HG02763 (cell line): ENCODE measurements around the gene PEG3.

Experiments used
- ATAC-seq: cut with Tn5 transposase; IDR thresholded peaks from one replicate; pipeline ENCODE4 v1.9.1; 2021; ENCODE audit warnings: mild to moderate bottlenecking, moderate library complexity; ENCODE audit not compliant: unreplicated experiment

The PEG3 gene

DNA sequence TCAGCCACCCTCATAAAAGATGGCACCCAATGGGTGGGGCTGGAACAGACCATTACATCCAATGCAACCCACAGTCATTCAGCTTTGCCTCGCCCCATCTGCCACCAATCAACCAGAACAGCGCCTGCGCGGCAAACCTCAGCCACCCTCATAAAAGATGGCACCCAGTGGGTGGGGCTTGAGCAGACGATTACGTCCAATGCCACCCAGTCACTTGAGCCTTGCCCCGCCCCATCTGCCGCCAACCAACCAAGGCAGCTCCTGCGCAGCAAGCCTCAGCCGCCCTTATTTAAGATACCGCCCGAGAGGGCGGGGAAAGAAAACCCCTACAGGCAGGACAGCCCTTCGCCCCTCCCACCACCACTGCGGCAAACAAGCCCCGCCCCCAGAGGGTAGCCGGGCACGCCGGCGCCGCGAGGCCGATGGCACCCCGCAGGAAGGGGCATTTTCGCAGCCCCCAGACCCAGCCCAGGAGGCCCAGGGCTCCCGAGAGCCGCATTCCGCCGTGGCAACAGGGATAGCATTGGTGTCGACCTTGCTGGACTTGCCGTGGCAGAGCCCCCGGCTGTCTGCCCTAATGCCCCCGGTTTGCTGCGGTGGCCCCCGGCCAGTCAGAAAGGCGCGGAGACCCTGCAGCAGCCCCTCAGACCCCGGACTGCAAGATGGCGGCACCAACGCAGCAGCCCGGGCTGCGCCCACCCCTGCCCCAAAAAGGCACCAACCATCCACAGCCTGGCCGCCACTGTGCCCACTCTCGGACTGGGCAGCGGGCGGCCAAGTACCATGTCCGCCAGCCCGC is 675 bp downstream of the PEG3 start:
- no peak for ATAC-seq

DNA sequence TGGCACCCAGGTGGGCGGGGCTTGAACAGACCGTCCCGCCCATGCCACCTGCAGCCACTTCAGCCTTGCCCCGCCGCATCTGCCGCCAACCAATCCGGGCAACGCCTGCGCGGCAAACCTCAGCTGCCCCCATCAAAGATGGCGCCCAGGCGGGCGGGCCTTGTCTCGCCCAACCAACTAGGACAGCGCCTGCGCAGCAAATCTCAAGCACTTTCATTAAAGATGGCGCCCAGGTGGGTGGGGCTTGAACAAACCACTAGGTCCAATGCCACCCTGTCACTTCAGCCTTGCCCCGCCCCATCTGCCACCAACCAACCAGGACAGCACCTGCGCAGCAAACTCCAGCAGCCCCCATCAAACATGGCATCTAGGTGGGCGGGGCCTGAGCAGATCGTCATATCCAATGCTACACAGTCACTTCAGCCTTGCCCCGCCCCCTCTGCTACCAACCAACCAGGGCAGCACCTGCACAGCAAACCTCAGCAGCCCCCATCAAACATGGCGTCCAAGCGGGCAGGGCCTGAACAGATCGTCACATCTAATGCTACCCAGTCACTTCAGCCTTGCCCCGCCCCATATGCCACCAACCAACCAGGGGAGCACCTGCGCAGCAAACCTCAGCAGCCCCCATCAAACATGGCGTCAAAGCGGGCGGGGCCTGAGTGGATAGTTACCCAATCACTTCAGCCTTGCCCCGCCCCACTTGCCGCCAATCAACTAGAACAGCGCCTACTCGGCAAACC is 1.4 kb downstream of the PEG3 start:
- ATAC-seq = no peak

DNA sequence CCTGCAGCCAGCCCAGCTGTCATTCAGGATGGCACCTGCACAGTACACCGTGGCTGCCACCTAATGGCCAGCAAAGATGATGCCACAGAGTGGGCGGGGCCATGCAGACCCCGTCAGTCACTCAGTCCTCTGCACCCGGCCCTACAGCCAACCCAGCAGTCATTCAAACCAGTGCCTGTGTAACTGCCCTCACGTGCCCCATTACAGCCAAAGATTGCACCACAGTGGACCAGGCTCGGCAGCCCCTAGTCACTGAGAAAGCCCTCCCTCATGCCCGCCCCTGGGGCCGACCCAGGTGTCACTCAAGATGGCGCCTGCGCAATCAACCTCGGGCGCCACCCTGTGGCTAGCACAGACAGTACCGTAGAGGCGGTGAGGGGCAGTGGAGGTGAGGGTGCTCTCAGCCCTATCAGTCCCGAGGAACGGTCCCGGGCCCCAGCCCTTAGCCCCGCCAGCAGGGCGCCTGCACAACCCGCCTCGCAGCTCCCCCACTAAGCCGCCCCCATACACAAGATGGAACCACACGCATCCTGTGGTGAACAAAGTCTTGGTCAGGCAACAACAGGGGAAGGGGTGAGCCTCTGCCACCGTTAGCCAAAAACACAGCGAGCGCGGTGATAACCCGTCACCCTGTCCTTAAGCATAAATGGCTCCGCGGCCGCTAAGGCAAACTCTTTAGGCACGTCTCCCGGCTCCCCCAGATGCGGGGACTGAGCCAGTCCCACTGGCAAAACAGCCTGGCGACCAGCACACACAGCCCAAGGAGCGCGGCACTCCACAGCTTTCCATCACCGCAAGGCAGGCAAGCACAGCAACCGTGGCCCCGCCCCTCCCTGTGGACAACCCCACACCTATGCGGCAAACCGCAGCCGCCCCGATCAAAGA is 2.3 kb downstream of the PEG3 start:
- no peak for ATAC-seq

DNA sequence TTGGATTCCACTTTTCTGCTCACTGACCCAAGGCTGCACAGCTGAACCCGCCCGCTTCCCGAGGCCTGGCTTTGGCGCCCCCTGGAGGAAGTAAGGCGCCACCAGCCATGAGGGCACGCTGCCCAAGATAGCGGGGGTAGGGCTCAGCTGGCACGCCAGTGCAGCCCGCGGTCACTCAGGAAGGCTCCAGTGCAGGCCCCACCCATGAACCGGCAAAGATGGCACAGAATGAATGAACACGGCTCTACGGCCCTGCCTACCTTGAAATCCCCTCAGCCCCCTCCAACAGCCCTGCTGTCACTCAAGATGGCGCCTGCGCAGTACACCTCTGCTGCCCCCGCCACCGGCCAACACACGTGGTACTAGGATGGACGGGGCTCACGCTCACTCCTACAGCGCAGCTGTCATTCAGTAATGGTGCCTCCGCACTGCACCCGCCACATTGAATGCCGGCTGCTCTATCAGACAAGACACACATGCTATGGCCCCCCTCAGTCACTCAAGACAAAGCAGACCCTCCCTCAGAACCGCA is 3.0 kb downstream of the PEG3 start:
- no peak for ATAC-seq

DNA sequence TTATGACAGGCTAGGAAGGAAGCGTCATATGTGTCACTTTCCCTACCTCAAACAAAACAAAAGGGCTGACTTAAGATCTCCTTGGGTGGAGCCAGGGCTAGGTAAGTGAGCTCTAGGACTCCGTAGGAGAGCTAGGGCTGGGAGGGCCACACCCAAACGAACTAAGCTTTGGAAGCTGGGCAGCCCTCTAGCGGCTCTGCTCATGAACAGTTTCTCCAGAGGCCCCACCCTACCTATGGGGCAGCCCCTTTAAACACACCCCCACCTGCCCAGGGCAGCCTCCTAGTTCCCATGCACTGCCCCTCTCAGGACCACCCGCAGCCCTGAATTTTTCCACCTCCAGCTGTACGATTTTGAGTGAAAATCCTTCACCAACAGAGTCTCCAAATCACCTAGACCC is 3.5 kb downstream of the PEG3 start:
- no peak for ATAC-seq

DNA sequence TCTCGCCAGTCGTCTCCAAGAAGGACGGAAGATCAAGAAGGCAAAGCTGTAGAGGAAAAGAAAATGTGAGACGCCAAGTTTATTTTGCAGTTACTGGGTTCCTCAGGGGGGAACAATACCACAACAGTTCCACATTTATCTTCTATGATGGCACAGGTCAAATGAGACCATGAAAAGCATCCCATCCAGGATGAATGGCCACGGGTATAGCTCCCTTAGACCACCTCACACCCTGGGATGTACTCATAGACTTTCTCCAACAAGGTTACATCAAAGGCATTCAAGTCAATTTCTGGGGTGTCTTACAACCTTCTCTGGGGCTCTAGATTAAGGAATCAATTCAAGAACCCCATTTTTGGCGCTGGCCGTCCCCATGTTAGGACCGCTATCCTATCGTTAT is 4.5 kb downstream of the PEG3 start:
- no peak for ATAC-seq

DNA sequence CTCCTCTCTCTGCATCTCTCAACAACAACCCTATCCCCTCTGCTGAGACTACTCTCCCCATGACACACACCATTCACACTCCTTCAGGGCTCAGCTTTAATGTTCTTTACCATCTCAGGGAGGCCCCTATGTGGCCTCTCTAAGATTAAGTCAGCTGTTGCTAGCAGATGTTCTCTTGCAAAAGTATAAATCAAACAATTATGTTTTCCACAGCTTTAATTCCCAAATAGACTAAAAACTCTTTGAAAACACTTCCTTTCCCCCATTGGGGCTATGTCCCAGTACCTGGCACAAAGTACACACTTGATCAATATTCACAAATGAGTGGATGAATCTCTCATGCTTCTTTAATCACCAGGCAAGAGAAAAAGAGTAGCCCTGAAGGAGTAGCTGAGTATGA is 5.1 kb downstream of the PEG3 start:
- ATAC-seq = no peak

DNA sequence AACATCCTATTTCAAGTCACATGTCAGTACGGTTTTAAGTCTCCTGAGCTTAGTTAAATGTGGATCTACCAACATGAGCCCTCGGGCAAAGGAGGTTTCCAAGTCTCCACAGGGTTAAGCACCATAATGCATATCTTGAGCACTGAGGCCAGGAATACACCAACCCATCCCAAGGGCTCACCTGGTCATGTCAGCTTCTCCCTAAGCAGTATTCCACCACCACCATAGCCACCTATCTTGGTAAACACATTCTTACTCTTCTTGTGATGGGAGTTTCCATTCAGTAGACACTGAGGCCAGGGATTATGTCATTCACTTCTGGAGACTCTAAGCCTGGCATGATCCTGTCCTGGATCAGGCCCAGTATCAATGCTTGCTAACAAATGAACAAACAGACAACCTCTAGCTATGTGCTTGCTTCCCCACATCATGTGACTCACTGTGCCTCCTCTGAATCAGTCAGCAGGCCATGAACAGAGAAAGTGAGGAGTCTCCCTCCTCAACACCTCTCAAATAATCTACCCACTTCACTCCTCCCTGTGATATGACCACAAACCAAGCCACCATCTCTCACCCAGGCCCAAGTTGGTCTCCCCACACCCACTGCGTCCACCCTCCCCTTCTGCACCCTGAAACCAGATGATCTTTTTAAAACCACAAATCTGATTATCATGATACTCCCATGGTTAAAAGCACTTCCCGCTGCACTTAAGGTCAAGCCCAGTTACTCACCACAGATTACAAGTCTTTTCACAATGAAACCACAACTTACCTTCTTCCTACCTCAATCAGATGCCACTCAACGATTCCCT is 5.8 kb downstream of the PEG3 start:
- no peak for ATAC-seq

DNA sequence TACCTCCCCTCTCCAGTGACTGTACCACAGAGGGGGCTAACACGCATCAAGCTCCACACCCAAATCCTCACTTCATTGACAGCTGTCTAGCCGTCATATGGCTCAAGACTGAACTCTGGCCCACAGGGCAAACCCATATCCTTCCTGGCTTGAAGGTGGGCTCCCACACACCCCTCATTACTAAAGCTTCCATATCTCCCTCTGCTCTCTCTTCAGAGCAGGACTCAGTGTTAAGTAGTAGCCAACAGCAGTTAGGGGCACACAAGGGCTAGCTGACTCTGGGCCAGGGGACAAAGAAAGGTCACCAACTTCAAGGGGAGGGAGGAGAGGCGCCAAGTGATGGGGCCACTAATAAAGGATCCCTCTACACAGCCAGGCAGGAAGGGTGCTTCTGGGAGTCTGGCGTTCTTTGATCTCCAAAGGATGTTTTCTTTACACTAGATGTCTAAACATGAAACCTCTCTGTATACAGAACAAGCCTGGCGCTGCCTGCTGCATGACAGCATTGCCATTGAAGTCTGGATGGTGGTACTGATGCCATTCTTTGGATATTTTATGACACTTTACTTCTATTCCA is 8.1 kb downstream of the PEG3 start:
- no peak for ATAC-seq

DNA sequence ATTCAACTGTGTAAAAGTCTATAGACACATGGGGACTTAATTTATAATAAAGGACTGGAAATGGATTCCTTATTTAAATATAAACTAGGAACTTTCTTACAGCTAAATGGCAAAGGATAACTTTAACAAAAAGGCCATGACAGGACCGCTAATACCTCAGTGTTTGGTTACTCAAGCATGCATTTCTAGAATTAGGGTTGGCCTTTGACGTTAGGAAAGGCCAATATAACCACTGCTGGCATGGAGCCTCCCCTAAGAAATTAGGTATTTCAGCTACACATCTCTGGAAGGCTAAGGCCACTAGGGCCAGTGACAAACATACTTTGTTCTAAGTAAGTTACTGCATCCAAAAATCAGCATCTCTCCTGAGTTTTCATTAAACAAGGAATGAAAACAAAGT is 9.3 kb downstream of the PEG3 start:
- no peak for ATAC-seq

DNA sequence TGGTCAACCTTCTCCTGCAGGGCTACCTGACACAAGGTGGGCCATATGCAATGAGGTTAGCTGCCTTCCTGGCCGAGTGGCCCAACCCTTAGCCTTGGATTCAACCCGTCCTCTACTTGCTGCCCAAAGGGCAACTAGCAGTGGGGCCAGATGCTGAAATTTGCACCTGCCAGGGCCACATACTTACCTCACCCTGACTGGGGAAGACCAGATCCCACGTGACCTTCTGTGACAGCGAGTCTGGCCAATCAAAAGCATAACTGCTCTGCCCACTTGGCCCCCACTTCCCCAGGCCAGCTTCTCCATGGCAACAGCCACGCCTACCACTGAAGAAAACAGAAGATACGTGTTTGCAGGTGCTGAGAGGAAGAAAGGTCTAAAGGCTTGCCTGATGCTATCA is 10.9 kb downstream of the PEG3 start:
- ATAC-seq = no peak

DNA sequence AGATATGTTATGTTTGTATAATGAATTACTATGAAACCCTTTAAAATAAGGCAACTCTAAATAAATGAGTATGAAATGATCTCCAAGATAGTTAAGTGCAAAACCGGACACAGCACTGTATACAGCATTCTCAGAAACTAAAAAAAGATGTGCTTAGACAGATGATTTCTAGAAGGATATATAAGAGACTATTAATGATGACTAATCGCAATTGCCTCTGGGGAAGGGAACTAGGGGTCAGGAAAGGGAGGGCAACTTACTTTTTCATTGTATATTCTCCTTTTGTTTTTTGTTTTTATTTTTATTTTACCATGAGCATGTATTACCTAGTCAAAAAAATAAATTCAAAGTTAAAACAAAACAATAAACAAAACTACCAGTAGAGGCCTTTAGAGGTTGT is 12.8 kb downstream of the PEG3 start:
- no peak for ATAC-seq

DNA sequence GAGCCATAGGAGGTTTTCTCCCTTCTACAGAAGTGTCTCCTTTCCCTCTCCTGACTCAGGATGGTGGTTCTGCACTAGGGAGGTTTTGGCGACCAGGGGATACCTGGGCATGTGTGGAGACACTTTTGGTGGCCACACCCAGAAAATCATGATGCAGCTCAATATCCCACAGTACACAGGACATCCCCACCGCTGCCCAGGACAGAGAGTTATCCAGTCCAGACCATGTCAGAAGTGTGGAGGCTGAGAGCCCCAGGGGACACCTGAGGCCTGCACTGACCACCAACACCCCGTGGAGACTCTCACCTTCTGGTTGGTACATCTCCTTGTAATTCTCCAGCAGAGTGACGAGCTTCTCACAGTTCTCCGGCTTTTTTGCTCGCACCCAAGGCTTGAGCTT is 16.6 kb downstream of the PEG3 start:
- no peak for ATAC-seq

DNA sequence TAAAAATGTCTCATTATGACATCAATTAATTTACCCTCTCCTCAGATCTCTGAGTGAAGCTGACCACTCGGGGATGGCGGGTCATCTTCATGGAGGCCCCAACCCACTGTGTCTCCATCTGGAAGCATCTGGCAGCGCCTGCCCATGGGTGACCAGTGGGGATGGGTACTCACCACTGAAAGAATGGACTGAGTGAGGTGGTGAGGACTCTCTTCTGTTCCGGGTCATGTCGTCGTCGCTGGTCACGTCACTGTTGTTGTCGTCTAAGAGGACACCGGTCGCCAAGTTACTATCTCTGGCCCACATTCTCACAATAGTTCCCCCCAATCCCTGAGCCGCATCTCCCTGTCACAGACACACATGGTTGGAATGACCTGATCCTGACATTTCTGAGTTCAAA is 17.1 kb downstream of the PEG3 start:
- ATAC-seq = no peak

DNA sequence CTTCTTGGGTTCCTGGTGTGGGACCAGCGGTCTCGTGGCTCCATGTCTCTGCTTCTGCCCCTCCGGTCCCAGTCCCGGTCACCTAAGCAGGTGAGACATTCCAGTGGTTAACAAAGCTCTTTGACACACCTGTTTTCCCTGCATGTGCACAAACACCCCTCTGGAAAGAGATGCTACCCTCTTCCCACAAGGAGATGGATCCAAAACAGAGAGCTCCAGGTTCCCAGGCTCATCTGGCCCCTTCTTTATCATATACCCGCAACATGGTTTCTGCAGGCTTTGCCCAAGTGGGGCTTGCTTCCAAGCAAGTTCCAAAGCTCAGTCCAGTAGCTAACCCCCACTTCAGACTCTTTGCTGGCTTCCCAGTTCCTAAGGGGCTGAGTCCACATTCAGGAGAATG is 17.8 kb downstream of the PEG3 start:
- ATAC-seq = no peak

DNA sequence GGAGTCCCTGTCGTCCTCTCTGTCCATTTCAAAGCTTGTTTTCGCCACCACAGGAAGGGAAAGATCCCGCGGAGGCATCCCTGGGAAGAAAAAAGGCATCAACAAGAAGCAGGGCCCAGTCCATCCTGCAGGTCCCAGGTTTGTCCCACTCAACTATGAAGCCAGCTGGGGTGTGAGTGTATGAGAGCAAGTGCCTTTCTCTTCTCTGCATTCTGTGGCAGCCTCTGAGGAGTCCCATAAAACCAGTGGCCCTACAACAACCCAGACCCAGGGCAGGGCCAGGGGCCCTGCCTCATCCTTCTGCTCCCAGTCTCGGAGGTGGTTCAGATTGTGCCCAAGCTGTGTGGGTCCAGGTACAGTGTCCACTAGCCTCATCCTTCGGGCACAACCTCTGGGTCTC is 18.9 kb downstream of the PEG3 start:
- ATAC-seq = no peak

DNA sequence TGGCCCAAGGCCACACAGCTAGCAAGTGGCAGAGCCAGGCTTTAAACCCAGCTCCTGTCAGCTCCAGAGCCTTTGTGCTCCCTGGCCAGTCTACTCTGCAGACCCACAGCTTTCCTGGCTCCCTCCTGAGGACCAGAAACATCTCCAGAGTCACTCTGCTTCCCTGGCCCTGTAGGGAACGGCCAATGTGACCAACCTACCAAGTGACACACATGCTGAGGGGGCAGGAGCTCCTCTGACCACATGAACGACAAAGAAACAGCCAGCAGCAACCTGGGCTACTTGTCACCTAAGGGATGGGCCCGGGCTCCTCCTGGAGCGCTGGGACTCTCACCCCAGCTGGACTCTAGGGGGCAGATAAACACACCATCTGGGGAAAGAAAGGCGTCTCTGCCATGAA is 19.3 kb downstream of the PEG3 start:
- no peak for ATAC-seq

DNA sequence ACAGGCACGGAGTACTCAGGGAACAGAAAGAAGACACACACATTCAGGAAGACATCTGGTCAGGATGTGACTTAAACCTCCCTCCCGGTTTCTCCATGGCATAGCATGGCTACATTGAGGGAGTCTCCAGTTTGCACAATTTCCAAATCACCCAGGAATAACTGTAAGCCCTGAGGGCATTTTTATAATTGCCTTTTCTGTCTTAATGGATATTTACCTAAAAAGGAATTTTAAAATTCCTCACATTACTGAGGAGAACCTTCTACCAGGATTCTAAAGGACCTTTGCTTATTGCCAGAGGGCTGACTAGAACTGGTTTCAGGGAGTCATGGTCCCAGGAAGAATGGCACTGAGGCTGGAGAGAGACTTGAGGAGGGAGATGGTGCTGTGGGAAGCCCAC is 21.4 kb downstream of the PEG3 start:
- no peak for ATAC-seq

DNA sequence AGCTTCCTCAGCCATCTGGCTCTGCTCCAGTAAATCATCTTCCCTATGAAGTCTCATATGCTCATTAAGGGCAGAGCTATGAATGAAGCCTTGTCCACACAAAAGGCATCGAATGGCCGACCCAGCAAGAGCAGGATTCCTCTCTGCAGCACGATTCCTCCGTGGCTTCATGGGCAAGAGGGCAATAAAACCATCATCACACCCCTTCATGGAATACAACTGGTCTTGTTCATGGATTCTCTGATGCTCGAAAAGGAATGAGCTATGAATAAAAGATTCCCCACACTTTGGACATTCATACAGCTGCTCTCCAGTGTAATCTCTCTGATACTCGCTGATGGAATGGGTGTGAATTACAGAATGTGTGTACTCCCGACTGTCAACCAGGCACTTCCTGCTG is 25.9 kb downstream of the PEG3 start:
- no peak for ATAC-seq

DNA sequence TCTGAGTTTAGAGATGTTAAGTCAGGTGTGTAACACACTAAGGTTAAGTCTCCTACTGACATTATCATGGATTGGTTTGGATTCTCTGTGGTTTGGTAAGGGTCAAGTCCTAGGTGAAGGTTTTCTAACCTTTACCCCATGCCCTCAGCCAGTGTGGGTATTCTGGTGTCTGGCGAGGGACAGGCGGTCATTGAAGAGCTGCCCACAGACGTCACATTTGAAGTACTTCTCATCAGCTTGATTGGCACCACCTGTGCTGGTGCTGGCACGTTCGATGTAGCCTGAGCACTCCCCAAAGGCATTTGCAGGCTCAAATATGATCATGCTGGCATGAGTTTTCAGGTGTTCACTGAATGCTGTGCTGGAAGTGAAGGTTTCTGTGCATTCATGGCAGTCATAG is 27.0 kb downstream of the PEG3 start:
- ATAC-seq = no peak
